ENCODE results near the gene FOXP4. TPM values are rescaled to one million over a fixed set of nuclear protein-coding genes. Genes with fewer than 3 reads are reported as not detected.
A peak's percentile ranks its signal among the peaks of the same experiment; 100 is the strongest.

Gene FOXP4
- total RNA-seq, 3 donors from 2014 or later (not counting 1 experiment from before 2014, with no cell fraction given) = 11.2 to 21.1 (median 14.7) TPM

GRCh38 chr6:41541364-41541763 lies 4.8 kb upstream of the FOXP4 start:
- Histone ChIP-seq H3K36me3 (ENCODE audit: control insufficient read depth, insufficient read depth, low read length) (no peaks in the 10 kb centered on the region), H3K4me1 (ENCODE audit: control insufficient read depth, insufficient read depth, low read length) (peaks cover 12% of the 10 kb centered on the region), H3K9me3 (ENCODE audit: control insufficient read depth, insufficient read depth, low read length) (no peaks in the 10 kb centered on the region), H3K4me3 (ENCODE audit: low read length) (no peak overlapping the region), H3K27ac (ENCODE audit: low read length) (no peak overlapping the region), H3K27me3 (ENCODE audit: control insufficient read depth, insufficient read depth, low read length) (no peaks in the 10 kb centered on the region)
- ATAC-seq (no peak), DNase-seq (no peak)
- intact Hi-C loops (cut with micrococcal nuclease) = no loop called here
- WGBS (ENCODE audit: insufficient coverage) = 88% methylated on average over 2 of the region's 2 CpGs
- H3K4me3 Mint-ChIP-seq = no peak overlapping the region
- H3K9me3 Mint-ChIP-seq = no peaks in the 10 kb centered on the region
- peaks cover 8 to 13% of the 10 kb centered on the region in 2 donors for H3K4me1 Mint-ChIP-seq
- TF ChIP-seq, protein P1, sequence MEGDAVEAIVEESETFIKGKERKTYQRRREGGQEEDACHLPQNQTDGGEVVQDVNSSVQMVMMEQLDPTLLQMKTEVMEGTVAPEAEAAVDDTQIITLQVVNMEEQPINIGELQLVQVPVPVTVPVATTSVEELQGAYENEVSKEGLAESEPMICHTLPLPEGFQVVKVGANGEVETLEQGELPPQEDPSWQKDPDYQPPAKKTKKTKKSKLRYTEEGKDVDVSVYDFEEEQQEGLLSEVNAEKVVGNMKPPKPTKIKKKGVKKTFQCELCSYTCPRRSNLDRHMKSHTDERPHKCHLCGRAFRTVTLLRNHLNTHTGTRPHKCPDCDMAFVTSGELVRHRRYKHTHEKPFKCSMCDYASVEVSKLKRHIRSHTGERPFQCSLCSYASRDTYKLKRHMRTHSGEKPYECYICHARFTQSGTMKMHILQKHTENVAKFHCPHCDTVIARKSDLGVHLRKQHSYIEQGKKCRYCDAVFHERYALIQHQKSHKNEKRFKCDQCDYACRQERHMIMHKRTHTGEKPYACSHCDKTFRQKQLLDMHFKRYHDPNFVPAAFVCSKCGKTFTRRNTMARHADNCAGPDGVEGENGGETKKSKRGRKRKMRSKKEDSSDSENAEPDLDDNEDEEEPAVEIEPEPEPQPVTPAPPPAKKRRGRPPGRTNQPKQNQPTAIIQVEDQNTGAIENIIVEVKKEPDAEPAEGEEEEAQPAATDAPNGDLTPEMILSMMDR (IDR thresholded peaks at IDR 0.05) = no peak
- H3K27ac Mint-ChIP-seq = no peak overlapping the region
- no peaks in the 10 kb centered on the region for H3K36me3 Mint-ChIP-seq
- peaks cover 20 to 25% of the 10 kb centered on the region in 2 donors for H3K27me3 Mint-ChIP-seq (ENCODE audit: low read depth in 2 of 2)

- Histone ChIP-seq H3K9me3 (ENCODE audit: control insufficient read depth, insufficient read depth, low read length) (no peaks in the 10 kb centered on the region), H3K27me3 (ENCODE audit: control insufficient read depth, insufficient read depth, low read length) (peaks cover 5% of the 10 kb centered on the region), H3K4me1 (ENCODE audit: control insufficient read depth, insufficient read depth, low read length) (peaks cover 21% of the 10 kb centered on the region), H3K36me3 (ENCODE audit: control insufficient read depth, insufficient read depth, low read length) (no peaks in the 10 kb centered on the region), H3K27ac (ENCODE audit: low read length) (no peak overlapping the region), H3K4me3 (ENCODE audit: low read length) (no peak overlapping the region)
- H3K36me3 Mint-ChIP-seq = no peaks in the 10 kb centered on the region
- peaks cover 8 to 23% of the 10 kb centered on the region in 2 donors for H3K4me1 Mint-ChIP-seq
- peaks cover 15 to 18% of the 10 kb centered on the region in 2 donors for H3K27me3 Mint-ChIP-seq (ENCODE audit: low read depth in 2 of 2)
- 93% methylated on average over 5 of the region's 5 CpGs for WGBS (ENCODE audit: insufficient coverage)
- H3K4me3 Mint-ChIP-seq = no peak overlapping the region
- ATAC-seq (no peak), DNase-seq (no peak)
- H3K27ac Mint-ChIP-seq = no peak overlapping the region
- TF ChIP-seq, protein P1 (IDR thresholded peaks at IDR 0.05) = no peak
- no peaks in the 10 kb centered on the region for H3K9me3 Mint-ChIP-seq
- intact Hi-C loops (cut with micrococcal nuclease) = no loop called here
These were observed 3.1 kb upstream of the FOXP4 start for GRCh38 chr6:41543087-41543486.

DNA sequence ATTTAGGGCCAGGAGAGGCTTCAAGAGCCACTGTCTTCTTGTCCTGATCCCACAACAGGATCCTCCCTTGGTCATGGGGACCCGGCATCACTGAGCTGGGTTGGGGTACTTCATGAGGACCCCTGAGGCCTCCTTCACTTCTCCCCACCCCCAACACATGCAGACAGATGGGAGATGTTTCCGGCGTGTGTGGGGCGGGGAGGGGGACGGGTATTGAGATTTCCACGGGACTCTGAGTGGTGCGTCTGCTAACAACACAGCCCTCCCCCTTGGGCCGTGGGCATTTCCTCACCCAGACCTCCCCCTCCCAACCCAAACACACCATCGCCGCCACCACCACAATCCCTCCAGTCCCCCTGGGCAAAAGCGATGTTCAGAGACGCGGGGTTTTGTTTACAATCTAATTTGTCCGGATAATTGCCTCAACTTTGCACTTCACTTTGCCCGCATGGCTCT lies 906 bp upstream of the FOXP4 start:
- H3K4me3 ChIP-seq (ENCODE audit: low read length) = peak overlapping the region; percentile 10
- Mint-ChIP-seq H3K36me3 (no peaks in the 10 kb centered on the region), H3K27me3 (ENCODE audit: low read depth in 2 of 2) (peaks cover under 1 to 13% of the 10 kb centered on the region in 2 donors), H3K27ac (peak overlapping the region in 1 of 2 donors; percentile 54), H3K4me3 (peak overlapping the region; percentile 28), H3K4me1 (peaks cover 24 to 36% of the 10 kb centered on the region in 2 donors), H3K9me3 (no peaks in the 10 kb centered on the region)
- DNase-seq (no peak), ATAC-seq (no peak)
- TF ChIP-seq, protein P1 (IDR thresholded peaks at IDR 0.05) = no peak
- WGBS (ENCODE audit: insufficient coverage) = 38% methylated on average over 15 of the region's 15 CpGs
- peaks cover 15% of the 10 kb centered on the region for H3K27me3 ChIP-seq (ENCODE audit: control insufficient read depth, insufficient read depth, low read length)
- no peaks in the 10 kb centered on the region for H3K9me3 ChIP-seq (ENCODE audit: control insufficient read depth, insufficient read depth, low read length)
- H3K27ac ChIP-seq (ENCODE audit: low read length) = no peak overlapping the region
- intact Hi-C loops (cut with micrococcal nuclease) = no loop called here
- peaks cover 37% of the 10 kb centered on the region for H3K4me1 ChIP-seq (ENCODE audit: control insufficient read depth, insufficient read depth, low read length)
- no peaks in the 10 kb centered on the region for H3K36me3 ChIP-seq (ENCODE audit: control insufficient read depth, insufficient read depth, low read length)

GRCh38 chr6:41546475-41546865 lies 289 bp downstream of the FOXP4 start:
- Mint-ChIP-seq H3K27me3 (ENCODE audit: low read depth in 2 of 2) (peaks cover 0 to 12% of the 10 kb centered on the region in 2 donors), H3K4me1 (peaks cover 36 to 48% of the 10 kb centered on the region in 2 donors), H3K36me3 (no peaks in the 10 kb centered on the region), H3K27ac (peak overlapping the region in 1 of 2 donors; percentile 54), H3K9me3 (no peaks in the 10 kb centered on the region), H3K4me3 (no peak overlapping the region)
- peaks cover 49% of the 10 kb centered on the region for H3K4me1 ChIP-seq (ENCODE audit: control insufficient read depth, insufficient read depth, low read length)
- no peak overlapping the region for H3K27ac ChIP-seq (ENCODE audit: low read length)
- H3K27me3 ChIP-seq (ENCODE audit: control insufficient read depth, insufficient read depth, low read length) = peaks cover 15% of the 10 kb centered on the region
- DNase-seq (peak in 1 of 2 donors; percentile 73), ATAC-seq (peak; percentile 42 to 62 (median 59))
- H3K36me3 ChIP-seq (ENCODE audit: control insufficient read depth, insufficient read depth, low read length) = no peaks in the 10 kb centered on the region
- TF ChIP-seq, protein P1 (IDR thresholded peaks at IDR 0.05) = no peak
- intact Hi-C loops (cut with micrococcal nuclease) = loop anchor here (2.0 kb wide), 2 partner anchors 14 kb away; no protein-coding TSS in a partner anchor
- under 1% methylated on average over 67 of the region's 67 CpGs for WGBS (ENCODE audit: insufficient coverage)
- peak overlapping the region; percentile 22 for H3K4me3 ChIP-seq (ENCODE audit: low read length)
- H3K9me3 ChIP-seq (ENCODE audit: control insufficient read depth, insufficient read depth, low read length) = no peaks in the 10 kb centered on the region
